Posterior vena cava (tissue), 2 donors: Measurements from ENCODE around the gene MACIR. TPM values are rescaled to one million over a fixed set of nuclear protein-coding genes. Genes with fewer than 3 reads are reported as not detected.

ENCODE experiments used
- total RNA-seq, 2 donors: library from RNA; stranded (reverse); fragmentation: NEBNext Ultra II Directional; extraction: Animal tissue kit (Norgen Biotek cat#: 25700); gene quantifications; one replicate each; pipeline ENCODE4 v1.2.1, GENCODE V29; 2021
- donor health status: DM: yes; HTN: yes; CAD: no.
- donor health status: DM: yes; HTN: yes; CAD: no.

MACIR gene
- total RNA-seq, 2 donors from 2014 or later = 3.6 to 4.8 TPM

Other genes starting within 250 kb of the MACIR start
- gene GIN1, start 138.6 kb upstream of the MACIR start, total RNA-seq = 1 to 10 TPM; 8.6 to 9.0 TPM
- gene PPIP5K2, start 138.5 kb upstream of the MACIR start, total RNA-seq = 10 to 100 TPM; 57.9 to 63.9 TPM